ENCODE measurements around the gene ATXN7.

ATXN7 gene

GRCh38 chr3:64016941-64017620 is 153.4 kb downstream of the ATXN7 start:
- no peak overlapping the region for H3K4me3 Mint-ChIP-seq
- H3K9me3 Mint-ChIP-seq: no peaks in the 10 kb centered on the region
- DNase-seq (ENCODE audit: low spot score): no peak
- no peaks in the 10 kb centered on the region for H3K27me3 Mint-ChIP-seq (ENCODE audit: low read depth)
- H3K4me1 Mint-ChIP-seq (ENCODE audit: low read depth): peaks cover 12% of the 10 kb centered on the region
- H3K27ac Mint-ChIP-seq: no peak overlapping the region
- H3K36me3 Mint-ChIP-seq (ENCODE audit: low read depth): peaks cover 66% of the 10 kb centered on the region

GRCh38 chr3:64019271-64019670 is 155.6 kb downstream of the ATXN7 start:
- no peak overlapping the region for H3K27ac Mint-ChIP-seq
- H3K4me1 Mint-ChIP-seq (ENCODE audit: low read depth): peaks cover 23% of the 10 kb centered on the region
- no peaks in the 10 kb centered on the region for H3K9me3 Mint-ChIP-seq
- no peak overlapping the region for H3K4me3 Mint-ChIP-seq
- H3K27me3 Mint-ChIP-seq (ENCODE audit: low read depth): no peaks in the 10 kb centered on the region
- H3K36me3 Mint-ChIP-seq (ENCODE audit: low read depth): peaks cover 55% of the 10 kb centered on the region
- DNase-seq (ENCODE audit: low spot score): no peak

GRCh38 chr3:64019879-64020278 is 156.2 kb downstream of the ATXN7 start:
- DNase-seq (ENCODE audit: low spot score): no peak
- H3K27ac Mint-ChIP-seq: no peak overlapping the region
- no peak overlapping the region for H3K4me3 Mint-ChIP-seq
- peaks cover 23% of the 10 kb centered on the region for H3K4me1 Mint-ChIP-seq (ENCODE audit: low read depth)
- H3K27me3 Mint-ChIP-seq (ENCODE audit: low read depth): no peaks in the 10 kb centered on the region
- H3K36me3 Mint-ChIP-seq (ENCODE audit: low read depth): peaks cover 49% of the 10 kb centered on the region
- no peaks in the 10 kb centered on the region for H3K9me3 Mint-ChIP-seq

DNA sequence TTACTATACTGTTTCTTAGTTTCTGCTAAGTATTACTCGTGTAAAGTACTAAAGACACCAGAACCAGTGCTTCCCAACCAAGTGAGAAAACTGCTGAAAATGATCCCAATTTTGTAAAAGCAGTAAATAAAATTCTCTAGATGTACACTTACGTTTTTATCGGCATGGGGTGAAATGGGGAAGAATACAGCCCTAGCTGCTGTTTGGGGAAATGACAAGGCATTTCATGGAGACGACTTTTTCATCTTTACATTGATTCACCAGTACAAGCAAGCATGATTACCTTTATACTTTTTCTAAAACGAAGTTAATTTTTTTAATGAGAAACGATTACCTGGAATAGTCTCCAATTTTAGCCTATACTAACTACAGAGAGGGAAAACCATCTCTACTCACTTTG is 158.3 kb downstream of the ATXN7 start:
- no peaks in the 10 kb centered on the region for H3K9me3 Mint-ChIP-seq
- peaks cover 23% of the 10 kb centered on the region for H3K4me1 Mint-ChIP-seq (ENCODE audit: low read depth)
- H3K27ac Mint-ChIP-seq: peak overlapping the region; percentile 46
- peaks cover 42% of the 10 kb centered on the region for H3K36me3 Mint-ChIP-seq (ENCODE audit: low read depth)
- DNase-seq (ENCODE audit: low spot score): no peak
- peaks cover 1% of the 10 kb centered on the region for H3K27me3 Mint-ChIP-seq (ENCODE audit: low read depth)
- H3K4me3 Mint-ChIP-seq: peak overlapping the region; percentile 85

DNA sequence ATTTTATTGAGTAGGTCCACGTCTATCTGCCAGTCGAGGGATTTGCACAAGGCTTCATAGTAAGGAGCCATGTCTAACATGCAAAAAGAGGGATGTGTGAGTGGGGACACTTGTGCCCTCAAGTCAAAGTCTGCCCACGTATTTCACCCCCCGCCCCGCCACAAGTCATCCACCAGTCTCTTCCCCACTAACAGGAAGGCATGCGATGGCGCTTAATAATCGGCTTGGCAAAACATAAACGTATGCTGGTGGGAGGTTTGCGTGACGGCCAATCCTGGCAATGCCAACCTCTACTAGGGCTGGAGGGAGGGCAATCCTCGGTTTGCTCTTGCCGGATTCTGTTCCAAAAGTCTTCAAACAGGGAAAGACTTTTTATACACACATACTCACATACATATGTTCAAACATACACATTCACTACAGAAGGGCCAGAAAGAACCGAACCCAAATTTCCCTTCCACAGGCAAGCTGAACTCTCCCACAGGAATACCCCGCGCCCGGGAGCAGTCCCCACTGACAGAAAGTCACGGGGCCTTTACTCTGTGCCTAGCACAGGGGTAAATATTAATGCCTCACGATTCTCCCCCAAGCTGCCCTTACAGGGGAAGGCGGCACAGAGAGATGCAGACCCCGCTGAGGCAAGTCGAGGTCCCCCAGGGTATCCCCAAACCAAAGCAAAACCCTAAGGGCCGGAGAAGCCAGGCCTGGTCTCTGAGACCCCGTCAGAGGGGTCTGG is 159.0 kb downstream of the ATXN7 start:
- Mint-ChIP-seq H3K9me3 (no peaks in the 10 kb centered on the region), H3K27ac (peak overlapping the region; percentile 90), H3K4me3 (peak overlapping the region; percentile 85), H3K36me3 (ENCODE audit: low read depth) (peaks cover 36% of the 10 kb centered on the region), H3K27me3 (ENCODE audit: low read depth) (peaks cover 8% of the 10 kb centered on the region), H3K4me1 (ENCODE audit: low read depth) (peaks cover 23% of the 10 kb centered on the region)
- peak; percentile 4 for DNase-seq (ENCODE audit: low spot score)

GRCh38 chr3:64023187-64023860 is 159.7 kb downstream of the ATXN7 start, which contains the start of gene PSMD6:
Gene PSMD6 (minus strand): TSS chr3:64023494. CDS start chr3:64023419, 75 bp downstream.
- Mint-ChIP-seq H3K9me3 (no peaks in the 10 kb centered on the region), H3K4me1 (ENCODE audit: low read depth) (peaks cover 23% of the 10 kb centered on the region), H3K36me3 (ENCODE audit: low read depth) (peaks cover 29% of the 10 kb centered on the region), H3K27me3 (ENCODE audit: low read depth) (peaks cover 15% of the 10 kb centered on the region), H3K4me3 (peak within 1 kb of the TSS; percentile 85), H3K27ac (peak within 1 kb of the TSS; percentile 90)
- DNase-seq (ENCODE audit: low spot score): peak; percentile 92

DNA sequence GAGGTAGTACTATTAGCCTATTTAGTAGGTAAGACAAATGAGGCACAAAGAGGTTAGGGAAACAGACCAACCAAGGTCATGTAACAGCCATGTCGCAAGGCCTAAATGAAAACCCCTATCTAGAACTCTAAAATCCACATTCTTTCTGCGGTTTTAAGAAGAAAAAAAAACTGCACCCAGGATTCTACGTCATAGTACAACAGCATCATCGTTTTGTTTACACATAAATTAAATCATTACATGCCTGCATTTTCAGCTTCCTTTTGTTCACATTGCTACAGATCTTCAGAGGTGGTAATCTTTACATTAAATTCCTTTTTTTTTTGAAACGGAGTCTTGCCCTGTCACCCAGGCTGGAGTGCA is 160.2 kb downstream of the ATXN7 start:
- Mint-ChIP-seq H3K36me3 (ENCODE audit: low read depth) (peaks cover 26% of the 10 kb centered on the region), H3K27me3 (ENCODE audit: low read depth) (peaks cover 20% of the 10 kb centered on the region), H3K4me3 (peak overlapping the region; percentile 85), H3K9me3 (no peaks in the 10 kb centered on the region), H3K4me1 (ENCODE audit: low read depth) (peaks cover 23% of the 10 kb centered on the region), H3K27ac (peak overlapping the region; percentile 90)
- no peak for DNase-seq (ENCODE audit: low spot score)

DNA sequence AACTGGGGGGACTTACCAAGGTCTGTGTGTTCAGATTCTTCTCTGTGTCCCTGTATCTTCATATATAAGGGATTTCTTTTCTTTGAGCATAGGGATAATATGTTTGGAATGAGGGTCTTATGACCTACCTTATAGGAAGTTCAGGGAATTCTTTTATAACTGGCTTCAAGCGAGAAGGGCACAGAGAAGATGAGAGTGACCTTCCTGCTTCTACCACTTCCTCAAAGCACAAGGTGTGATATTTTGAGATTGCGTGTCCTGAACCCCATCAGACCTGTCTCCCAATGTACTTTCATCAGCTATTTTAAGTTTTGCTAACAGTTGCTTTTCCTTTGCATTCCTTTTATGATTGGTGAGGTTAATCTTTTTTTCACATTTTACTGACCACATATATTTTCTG is 162.7 kb downstream of the ATXN7 start:
- DNase-seq (ENCODE audit: low spot score): no peak
- peaks cover 14% of the 10 kb centered on the region for H3K36me3 Mint-ChIP-seq (ENCODE audit: low read depth)
- no peak overlapping the region for H3K27ac Mint-ChIP-seq
- no peak overlapping the region for H3K4me3 Mint-ChIP-seq
- peaks cover 22% of the 10 kb centered on the region for H3K4me1 Mint-ChIP-seq (ENCODE audit: low read depth)
- H3K27me3 Mint-ChIP-seq (ENCODE audit: low read depth): peaks cover 31% of the 10 kb centered on the region
- H3K9me3 Mint-ChIP-seq: no peaks in the 10 kb centered on the region

- Mint-ChIP-seq H3K27me3 (ENCODE audit: low read depth) (peaks cover 34% of the 10 kb centered on the region), H3K4me3 (no peak overlapping the region), H3K36me3 (ENCODE audit: low read depth) (peaks cover 2% of the 10 kb centered on the region), H3K4me1 (ENCODE audit: low read depth) (peaks cover 11% of the 10 kb centered on the region), H3K9me3 (no peaks in the 10 kb centered on the region), H3K27ac (no peak overlapping the region)
- no peak for DNase-seq (ENCODE audit: low spot score)
Measured at GRCh38 chr3:64027658-64028057, 164.0 kb downstream of the ATXN7 start.

GRCh38 chr3:64028754-64029153 is 165.1 kb downstream of the ATXN7 start:
- Mint-ChIP-seq H3K36me3 (ENCODE audit: low read depth) (no peaks in the 10 kb centered on the region), H3K27ac (no peak overlapping the region), H3K4me3 (no peak overlapping the region), H3K9me3 (peaks cover under 1% of the 10 kb centered on the region), H3K27me3 (ENCODE audit: low read depth) (peaks cover 34% of the 10 kb centered on the region), H3K4me1 (ENCODE audit: low read depth) (peaks cover 8% of the 10 kb centered on the region)
- no peak for DNase-seq (ENCODE audit: low spot score)

- Mint-ChIP-seq H3K27me3 (ENCODE audit: low read depth) (peaks cover 34% of the 10 kb centered on the region), H3K4me3 (no peak overlapping the region)
- no peak for DNase-seq (ENCODE audit: low spot score)
Measured at GRCh38 chr3:64029287-64029686, 165.6 kb downstream of the ATXN7 start.

DNA sequence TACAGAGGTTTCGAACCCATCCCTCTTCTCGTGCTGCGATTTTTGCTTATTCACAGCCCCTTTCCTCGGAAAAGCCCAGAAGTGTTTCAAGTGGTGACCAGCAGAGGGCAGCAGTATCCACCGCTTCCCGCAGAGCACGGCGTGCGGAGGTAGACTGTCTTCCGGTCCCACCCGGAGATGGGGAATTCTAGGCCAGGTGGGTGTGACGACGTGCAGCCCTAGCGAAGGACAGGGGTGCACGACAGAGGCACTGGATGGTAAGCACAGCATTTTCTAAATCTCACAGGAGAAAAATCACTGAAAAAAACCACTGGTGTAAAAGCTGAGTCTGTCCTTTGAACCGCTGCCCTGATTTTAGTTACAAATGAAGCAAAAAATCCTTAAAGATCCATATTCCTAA is 167.1 kb downstream of the ATXN7 start:
- peak overlapping the region; percentile 84 for H3K4me3 Mint-ChIP-seq
- peaks cover 36% of the 10 kb centered on the region for H3K27me3 Mint-ChIP-seq (ENCODE audit: low read depth)
- DNase-seq (ENCODE audit: low spot score): peak; percentile 73
- no peaks in the 10 kb centered on the region for H3K36me3 Mint-ChIP-seq (ENCODE audit: low read depth)
- H3K9me3 Mint-ChIP-seq: peaks cover 16% of the 10 kb centered on the region
- H3K27ac Mint-ChIP-seq: no peak overlapping the region
- peaks cover 5% of the 10 kb centered on the region for H3K4me1 Mint-ChIP-seq (ENCODE audit: low read depth)

More at GRCh38 chr3:64029287-64029686, 165.6 kb downstream of the ATXN7 start:
- H3K9me3 Mint-ChIP-seq: peaks cover 6% of the 10 kb centered on the region
- no peak overlapping the region for H3K27ac Mint-ChIP-seq
- H3K36me3 Mint-ChIP-seq (ENCODE audit: low read depth): no peaks in the 10 kb centered on the region
- peaks cover 5% of the 10 kb centered on the region for H3K4me1 Mint-ChIP-seq (ENCODE audit: low read depth)

DNA sequence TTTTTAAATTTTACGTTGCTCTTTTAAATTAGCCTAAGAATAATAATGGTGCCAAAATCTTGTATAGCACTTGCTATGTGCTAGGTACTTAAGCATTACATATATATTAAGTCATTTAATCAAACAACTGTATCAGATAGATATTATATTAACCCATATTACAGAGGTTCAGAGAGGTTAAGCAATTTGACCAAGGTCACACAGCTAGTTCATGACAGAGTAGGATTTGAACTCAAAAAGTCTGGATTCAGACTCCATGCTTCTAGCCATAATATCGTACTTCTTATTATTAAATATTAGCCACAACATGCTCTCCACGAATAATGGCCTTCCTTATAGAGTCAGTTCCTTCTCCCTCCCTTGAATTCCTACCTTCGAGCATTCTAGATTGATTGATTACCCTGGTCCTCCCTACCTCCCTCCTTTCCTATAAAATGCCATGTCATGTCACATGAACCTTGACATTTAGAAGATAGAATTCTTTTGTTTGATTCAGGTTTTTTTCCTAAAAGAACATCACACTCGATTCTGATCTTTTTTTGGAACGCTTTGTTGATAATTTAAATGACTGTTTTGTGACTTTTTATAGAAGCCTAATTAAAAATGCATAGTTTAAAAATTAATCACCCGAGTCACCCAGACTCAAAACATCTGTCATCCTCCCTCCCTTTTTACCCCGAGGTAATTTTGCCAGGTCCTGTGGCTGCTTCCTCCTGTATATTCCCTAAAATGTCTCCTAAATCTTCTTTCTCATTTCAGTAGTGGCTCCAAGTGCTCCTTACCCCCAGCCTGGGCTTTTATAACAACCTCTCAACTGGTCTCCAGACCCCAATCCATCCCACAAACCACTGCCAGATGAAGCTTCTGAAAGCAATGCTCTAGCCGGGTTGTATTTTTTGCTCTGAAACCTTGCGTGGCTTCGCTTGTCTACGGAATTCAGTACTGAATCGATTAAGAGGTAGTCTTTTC is 168.2 kb downstream of the ATXN7 start:
- H3K9me3 Mint-ChIP-seq: peaks cover 16% of the 10 kb centered on the region
- H3K4me3 Mint-ChIP-seq: no peak overlapping the region
- H3K4me1 Mint-ChIP-seq (ENCODE audit: low read depth): peaks cover 5% of the 10 kb centered on the region
- no peak overlapping the region for H3K27ac Mint-ChIP-seq
- peaks cover 36% of the 10 kb centered on the region for H3K27me3 Mint-ChIP-seq (ENCODE audit: low read depth)
- H3K36me3 Mint-ChIP-seq (ENCODE audit: low read depth): no peaks in the 10 kb centered on the region
- no peak for DNase-seq (ENCODE audit: low spot score)
